ENCODE data around the gene CGNL1.
A peak's percentile ranks its signal among the peaks of the same experiment; 100 is the strongest.

CGNL1 gene

GRCh38 chr15:57456559-57456958 is 80.3 kb downstream of the CGNL1 start:
- no peak for DNase-seq (ENCODE audit: low spot score)

GRCh38 chr15:57457726-57458125 is 81.4 kb downstream of the CGNL1 start:
- no peak for DNase-seq (ENCODE audit: low spot score)

- DNase-seq (ENCODE audit: low spot score): no peak
Observed at GRCh38 chr15:57458356-57458781, 82.1 kb downstream of the CGNL1 start.

DNA sequence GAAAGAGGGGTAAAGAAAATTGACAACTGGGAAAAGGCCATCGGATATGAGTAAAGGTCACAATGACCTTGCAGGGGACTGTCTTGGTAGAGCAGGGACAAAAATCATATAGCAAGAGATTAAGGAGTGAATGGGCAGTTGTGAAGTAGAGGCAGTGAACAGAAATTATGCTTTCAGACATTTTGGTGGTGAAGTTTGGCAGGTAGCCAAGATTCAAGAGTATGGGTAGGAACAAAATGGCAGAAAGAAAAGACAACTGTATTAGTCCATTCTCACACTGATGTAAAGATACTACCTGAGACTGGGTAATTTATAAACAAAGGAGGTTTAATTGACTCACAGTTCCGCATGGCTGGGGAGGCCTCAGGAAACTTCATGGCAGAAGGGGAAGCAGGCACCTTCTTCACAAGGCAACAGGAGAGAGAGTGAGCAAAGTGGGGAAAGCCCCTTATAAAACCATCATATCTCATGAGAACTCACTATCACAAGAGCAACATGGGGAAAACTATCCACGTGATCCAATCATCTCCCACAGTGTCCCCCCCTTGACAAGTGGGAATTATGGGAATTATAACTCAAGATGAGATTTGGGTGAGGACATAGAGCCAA is 84.0 kb downstream of the CGNL1 start:
- DNase-seq (ENCODE audit: low spot score): no peak

DNA sequence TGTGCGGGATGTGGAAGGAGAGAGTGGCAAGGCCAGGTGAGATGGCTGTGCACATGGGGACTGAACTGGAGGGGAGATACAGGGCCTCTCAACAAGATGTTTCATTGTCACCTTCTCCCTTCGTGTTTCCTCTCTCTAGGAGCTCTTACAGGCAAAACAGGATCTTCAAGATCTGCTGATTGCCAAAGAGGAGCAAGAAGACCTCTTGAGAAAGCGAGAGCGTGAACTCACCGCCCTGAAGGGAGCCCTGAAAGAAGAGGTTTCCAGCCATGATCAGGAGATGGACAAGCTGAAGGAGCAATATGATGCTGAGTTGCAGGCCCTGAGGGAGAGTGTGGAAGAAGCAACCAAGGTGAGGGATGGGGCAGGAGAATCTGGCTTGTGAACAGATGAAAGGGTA is 85.2 kb downstream of the CGNL1 start:
- DNase-seq (ENCODE audit: low spot score): no peak

DNA sequence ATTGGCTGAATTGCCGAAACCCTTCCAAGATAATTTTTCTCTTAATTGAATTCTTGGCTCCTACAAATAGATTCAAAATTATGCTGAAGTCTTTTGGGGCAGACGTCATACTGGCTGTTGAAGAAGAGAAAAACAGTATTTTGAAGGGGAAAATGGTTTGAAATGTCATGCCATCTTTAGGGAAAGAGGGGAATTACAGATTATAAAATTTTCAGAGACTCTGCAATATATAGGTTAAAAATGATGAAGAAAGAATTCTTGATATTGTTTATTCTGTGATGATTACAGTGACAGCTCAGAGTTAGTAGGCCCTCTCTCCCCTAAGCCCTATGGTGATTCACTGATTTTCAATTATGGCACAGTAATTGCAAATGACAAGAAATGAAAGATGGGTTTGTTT is 86.1 kb downstream of the CGNL1 start:
- peak; percentile 30 for DNase-seq (ENCODE audit: low spot score)

GRCh38 chr15:57463360-57463759 is 87.1 kb downstream of the CGNL1 start:
- no peak for DNase-seq (ENCODE audit: low spot score)

DNA sequence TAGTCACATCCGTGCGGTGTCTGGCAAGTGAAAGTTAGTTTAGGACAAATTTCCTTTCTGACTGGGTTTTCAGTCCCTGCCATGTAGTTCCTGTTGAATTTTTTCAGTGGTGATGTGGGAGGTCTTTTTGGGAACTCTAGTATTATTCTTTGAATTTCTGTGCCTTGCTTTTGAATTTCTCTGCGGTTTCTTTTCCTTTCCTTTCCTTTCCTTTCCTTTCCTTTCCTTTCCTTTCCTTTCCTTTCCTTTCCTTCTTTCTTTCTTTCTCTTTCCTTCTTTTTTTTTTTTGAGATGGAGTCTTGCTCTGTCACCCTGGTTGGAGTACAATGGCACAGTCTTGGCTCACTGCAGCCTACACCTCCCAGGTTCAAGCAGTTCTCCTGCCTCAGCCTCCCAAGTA is 88.2 kb downstream of the CGNL1 start:
- no peak for DNase-seq (ENCODE audit: low spot score)

- DNase-seq (ENCODE audit: low spot score): no peak
Observed at GRCh38 chr15:57468486-57468885, 92.2 kb downstream of the CGNL1 start.

- no peak for DNase-seq (ENCODE audit: low spot score)
Observed at GRCh38 chr15:57470543-57470942, 94.2 kb downstream of the CGNL1 start.

DNA sequence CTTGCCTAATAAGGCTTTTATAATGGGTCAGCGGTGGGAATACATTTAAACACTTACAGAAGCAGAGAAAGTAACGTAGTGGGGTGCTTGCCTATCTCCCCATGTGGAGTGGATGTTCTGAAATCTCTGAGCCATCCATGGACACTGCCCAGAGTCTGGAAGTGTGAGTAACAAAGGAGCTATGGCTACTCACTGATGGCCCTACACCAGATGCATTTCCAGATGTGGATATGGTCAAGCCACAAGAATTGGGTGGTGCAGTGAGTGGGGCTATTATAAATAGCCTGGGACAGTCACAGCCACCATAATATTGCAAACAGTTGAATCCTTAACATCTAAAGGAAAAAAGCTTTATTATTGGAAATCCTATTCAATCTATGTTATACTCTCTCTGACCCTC is 96.6 kb downstream of the CGNL1 start:
- DNase-seq (ENCODE audit: low spot score): peak; percentile 83

- peak; percentile 52 for DNase-seq (ENCODE audit: low spot score)
Observed at GRCh38 chr15:57476533-57476975, 100.2 kb downstream of the CGNL1 start.

DNA sequence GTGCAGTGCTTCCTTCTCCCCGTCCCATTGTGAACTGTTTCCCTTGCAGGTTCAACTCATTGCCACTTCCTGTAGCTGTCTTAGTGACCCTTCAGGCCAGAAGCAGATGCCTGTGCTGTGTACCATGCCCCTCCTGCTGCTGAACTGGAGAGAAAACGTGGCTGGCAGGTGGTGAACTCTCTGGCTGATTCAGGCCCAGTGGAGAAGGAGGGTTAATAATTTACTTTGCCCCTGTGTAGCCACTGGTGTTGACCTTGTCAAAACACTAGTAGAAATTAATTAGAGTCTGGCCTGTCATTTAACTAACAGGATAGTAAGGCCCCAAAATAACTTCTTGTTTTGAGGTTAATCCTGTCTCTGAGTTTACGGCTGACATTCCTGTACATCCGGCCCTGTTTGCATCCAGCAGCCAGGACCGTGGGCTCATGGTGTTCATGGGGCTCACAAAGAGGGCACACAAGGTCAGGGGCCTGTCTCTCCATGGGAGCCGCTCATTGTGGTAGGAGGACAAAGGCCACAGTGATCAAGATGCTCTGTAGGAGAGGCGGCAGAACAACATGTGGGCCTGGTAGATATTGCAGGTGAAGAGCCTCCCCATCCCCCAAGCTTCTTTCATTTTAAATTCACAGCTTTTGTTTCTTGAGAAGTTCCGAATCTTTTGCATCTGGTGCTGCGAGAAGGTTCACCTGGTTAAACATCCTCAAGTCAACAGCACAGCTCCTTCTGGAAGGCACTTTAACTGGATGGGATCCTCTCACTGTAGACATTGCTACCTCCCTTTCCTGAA is 101.6 kb downstream of the CGNL1 start:
- no peak for DNase-seq (ENCODE audit: low spot score)

GRCh38 chr15:57479005-57479404 is 102.7 kb downstream of the CGNL1 start:
- DNase-seq (ENCODE audit: low spot score): no peak

DNA sequence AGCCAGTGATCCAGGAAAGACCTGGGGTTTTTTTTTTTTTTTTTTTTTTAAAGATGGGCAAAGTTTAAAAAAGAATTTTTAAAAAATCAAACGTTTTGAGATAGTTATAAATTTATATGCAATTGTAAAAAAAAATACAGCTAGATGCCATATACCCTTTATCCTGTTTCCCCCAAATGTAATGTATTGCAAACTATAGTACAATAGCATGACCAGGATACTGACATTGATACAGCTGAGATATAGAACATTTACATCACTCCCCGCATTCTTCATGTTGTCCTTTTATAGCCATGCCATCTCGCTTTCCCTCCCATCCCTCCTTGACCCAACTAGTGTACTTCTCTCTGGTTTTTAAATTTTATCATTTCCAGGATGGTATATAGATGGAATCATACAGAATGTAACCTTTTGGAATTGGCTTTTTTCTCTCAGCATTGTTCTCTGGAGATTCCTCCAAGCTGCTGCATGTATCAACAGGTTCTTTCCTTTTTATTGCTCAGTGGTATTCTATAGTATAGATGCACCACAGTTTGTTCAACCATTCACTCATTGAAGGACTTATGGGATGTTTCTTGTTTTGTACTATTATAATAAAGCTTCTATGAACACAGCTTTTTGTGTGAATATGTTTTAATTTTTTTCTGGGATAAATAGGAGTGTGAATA is 104.9 kb downstream of the CGNL1 start:
- DNase-seq (ENCODE audit: low spot score): no peak

DNA sequence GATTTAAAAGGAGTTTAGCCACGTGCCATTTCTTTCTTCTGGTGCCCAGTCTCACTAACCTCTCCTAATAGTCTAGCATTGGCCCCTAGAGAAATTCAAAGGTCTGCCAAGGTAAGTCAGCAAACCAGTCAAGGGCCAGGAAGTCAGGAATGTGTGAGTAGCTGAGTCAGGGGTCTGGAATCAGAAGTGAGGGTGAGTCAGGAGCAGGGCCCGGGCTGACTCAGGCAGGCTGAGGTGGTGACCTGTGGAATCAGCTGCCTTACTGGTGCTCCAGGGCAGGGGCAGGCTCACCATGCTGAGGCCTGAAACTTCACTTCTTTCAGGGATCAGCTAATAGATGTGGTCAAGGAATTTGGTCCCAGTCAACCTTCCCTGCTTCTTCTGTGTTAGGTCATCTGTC is 109.6 kb downstream of the CGNL1 start:
- DNase-seq (ENCODE audit: low spot score): peak; percentile 90

DNA sequence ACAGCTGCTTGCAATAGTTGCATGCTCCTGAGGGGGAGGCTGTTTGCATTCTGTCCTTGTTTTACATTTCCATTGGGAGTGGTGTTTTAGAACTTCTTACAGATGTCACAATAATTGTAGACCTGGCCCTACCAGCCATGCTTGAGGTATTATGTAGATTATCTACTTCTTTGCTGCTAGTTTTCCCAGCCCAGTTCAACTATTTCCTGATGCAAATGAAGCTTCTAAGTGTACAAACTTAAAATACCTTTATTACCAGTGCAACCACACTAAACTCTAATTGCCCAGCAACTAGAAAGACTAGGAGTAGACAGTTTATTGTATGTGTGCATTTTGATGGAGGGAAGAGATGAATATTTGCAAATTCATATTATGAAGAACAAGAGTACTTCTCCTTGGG is 110.5 kb downstream of the CGNL1 start:
- no peak for DNase-seq (ENCODE audit: low spot score)

- DNase-seq (ENCODE audit: low spot score): no peak
Observed at GRCh38 chr15:57489122-57489521, 112.8 kb downstream of the CGNL1 start.

GRCh38 chr15:57493351-57493750 is 117.0 kb downstream of the CGNL1 start:
- no peak for DNase-seq (ENCODE audit: low spot score)

GRCh38 chr15:57494581-57494980 is 118.3 kb downstream of the CGNL1 start:
- no peak for DNase-seq (ENCODE audit: low spot score)

DNA sequence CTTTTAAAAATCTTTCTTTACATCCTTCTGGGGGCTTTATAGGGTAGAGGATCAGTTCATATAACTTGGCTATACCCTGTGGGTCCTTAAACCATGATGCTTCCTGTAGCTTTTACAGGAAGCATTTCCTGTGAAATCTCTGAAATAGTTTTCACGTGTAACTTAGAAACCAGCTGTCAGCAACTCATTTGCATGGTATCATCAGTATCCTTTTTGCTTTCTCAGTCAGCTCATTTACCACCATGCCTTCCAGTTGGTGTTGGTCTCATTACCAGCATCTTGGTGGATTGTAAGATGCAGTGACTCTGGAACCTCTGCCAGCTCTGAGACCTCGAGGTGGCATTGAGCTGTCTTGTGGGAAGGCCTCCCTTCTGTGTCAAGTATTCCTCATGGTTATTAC is 118.7 kb downstream of the CGNL1 start:
- DNase-seq (ENCODE audit: low spot score): no peak

DNA sequence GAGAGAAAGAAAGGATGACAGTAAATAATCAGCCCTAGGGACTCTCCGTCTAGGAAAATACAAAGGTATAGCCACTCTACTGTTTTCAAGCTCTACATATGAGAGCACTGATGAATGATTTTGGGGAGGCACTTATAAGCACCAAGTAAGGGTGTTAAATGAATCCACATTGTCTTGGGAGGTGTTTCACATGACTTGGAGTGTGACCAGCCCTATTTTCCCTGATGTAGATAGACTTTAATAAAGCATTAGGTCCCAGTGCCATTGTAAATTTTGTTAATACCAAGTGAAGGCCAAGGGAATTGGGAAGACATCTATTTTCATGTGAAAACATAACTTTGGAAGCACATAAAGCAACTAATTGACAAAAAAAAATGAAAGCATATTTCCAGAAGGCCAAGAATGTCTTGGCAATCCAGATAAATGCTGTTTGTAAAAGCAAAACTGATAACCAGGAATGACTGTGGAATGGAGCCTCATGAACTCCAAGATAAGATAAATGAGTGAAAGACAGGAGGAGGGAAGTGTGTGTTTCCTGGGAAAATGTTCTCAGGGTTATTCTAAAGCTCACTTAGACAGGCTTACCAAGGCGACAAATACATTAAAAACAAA is 119.4 kb downstream of the CGNL1 start:
- DNase-seq (ENCODE audit: low spot score): no peak

GRCh38 chr15:57496594-57496945 is 120.3 kb downstream of the CGNL1 start:
- DNase-seq (ENCODE audit: low spot score): no peak

All from AG20443 (cell line).